ENCODE results near the gene SFMBT2. TPM values are rescaled to one million over a fixed set of nuclear protein-coding genes. Genes with fewer than 3 reads are reported as not detected.

SFMBT2 gene
- total RNA-seq, 1 donor from 2014 or later, result 20.3 TPM

DNA sequence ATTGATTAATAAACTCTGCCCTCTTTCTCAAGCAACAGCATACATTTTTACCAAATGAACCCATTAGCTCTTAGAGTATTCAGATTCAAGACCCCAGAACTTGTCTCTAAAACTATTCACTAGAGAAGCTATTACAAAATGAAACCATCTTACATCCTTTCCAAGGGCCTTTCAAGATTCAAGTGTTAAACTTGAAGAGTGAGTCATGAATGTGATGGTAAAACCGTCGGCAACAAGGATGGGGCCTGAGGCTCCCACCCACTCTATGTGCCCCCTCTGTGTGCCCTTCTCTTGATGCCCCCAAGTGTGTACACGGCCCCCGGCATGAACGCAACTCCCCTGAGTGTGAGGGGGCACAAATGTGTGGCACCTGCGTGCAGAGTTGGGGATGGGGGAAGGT lies 46.4 kb downstream of the SFMBT2 start:
- DNase-seq (ENCODE audit: low spot score), result no peak

- DNase-seq (ENCODE audit: low spot score), result no peak
Measured at GRCh38 chr10:7363700-7364099, 47.1 kb downstream of the SFMBT2 start.

GRCh38 chr10:7362471-7362870 lies 48.4 kb downstream of the SFMBT2 start:
- no peak for DNase-seq (ENCODE audit: low spot score)

DNA sequence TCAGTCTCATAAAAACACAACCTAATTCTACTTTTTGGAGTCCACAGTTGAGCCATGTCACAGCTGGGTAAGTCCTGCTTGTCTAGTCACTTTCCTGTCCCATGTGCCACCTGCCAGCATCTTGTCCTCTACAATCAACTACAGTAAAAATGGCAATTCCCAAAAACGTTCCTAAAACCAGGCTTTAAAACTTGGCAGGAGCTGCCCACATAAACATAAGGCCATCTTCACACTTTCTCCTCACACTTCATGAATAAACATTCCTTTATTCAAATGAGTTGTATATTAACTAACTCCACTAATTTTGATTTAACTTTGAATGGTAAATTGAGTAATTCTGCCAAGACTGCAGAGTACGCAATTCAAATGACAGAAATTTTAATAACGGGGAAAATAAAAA lies 49.5 kb downstream of the SFMBT2 start:
- no peak for DNase-seq (ENCODE audit: low spot score)

DNA sequence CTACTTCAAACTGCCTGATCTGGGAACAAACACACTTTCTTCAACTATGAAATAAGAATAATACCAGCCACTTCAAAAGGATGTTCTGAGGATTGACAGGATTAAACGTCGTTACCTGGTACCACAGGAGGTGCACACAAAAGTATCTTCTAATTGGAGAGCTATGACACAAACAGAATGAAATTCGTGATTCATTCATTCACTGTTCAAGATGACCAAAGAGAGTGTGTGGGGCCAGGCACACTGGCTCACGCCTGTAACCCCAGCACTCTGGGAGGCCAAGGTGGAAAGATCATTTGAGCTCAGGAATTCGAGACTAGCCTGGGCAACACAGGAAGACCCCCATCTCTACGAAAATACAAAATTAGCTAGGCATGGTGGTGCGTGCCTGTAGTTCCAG lies 50.9 kb downstream of the SFMBT2 start:
- DNase-seq (ENCODE audit: low spot score), result no peak

- no peak for DNase-seq (ENCODE audit: low spot score)
Measured at GRCh38 chr10:7359356-7359755, 51.5 kb downstream of the SFMBT2 start.

DNA sequence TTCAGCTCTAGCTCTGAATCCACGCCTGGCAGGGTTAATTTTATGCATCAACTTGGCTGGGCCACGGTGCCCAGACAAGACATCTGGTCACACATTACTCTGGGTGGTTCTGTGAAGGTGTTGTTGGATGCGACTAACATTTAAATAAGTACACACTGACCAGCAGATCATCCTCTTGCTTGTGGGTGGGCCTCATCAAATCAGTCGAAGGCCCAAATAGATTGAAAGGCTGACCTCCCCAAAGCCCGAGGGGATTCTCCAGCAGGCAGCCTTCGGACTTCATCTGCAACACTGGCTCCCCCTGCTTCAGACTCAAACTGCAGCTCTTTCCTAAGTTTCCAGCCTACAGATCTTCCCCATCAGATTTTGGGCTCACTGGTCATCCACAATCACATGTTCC lies 53.6 kb downstream of the SFMBT2 start:
- DNase-seq (ENCODE audit: low spot score), result no peak

- DNase-seq (ENCODE audit: low spot score), result no peak
Measured at GRCh38 chr10:7354330-7355047, 56.3 kb downstream of the SFMBT2 start.

- DNase-seq (ENCODE audit: low spot score), result no peak
Measured at GRCh38 chr10:7351894-7352293, 58.9 kb downstream of the SFMBT2 start.

- DNase-seq (ENCODE audit: low spot score), result no peak
Measured at GRCh38 chr10:7350541-7351195, 60.2 kb downstream of the SFMBT2 start.

DNA sequence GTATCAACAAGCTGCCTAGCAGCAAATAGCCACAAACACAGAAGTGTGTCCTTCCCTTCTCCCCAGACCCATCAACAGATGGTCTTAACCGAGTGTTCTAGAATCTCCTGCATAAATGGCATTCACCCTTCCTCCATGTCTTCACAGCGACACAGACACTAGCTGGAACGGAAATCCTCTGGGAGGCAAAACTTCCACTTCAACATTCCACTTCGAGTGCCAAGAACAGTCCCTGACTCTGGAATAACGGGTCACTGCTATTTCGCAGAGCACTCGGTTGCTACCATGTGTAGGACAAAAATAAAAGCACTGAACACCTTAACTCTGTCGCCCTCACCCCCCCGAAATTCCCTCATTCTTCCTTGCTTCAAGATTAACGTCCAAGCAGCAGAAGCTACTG lies 65.1 kb downstream of the SFMBT2 start:
- no peak for DNase-seq (ENCODE audit: low spot score)

DNA sequence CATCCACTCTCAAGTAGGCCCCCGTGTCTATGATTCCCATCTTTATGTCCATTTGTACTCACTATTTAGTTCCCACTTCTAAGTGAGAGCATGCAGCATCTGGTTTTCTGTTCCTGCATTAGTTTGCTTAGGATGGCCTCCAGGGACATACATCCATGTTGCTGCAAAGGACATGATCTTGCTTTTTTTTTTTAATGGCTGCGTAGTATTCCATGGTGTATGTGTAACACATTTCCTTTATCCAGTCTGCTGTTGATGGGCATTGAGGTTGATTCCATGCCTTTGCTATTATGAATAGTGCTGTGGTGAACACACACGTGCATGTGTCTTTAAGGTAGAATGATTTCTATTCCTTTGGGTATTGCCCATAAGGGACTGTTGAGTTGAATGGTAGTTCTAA lies 67.8 kb downstream of the SFMBT2 start:
- no peak for DNase-seq (ENCODE audit: low spot score)

GRCh38 chr10:7340179-7340874 lies 70.5 kb downstream of the SFMBT2 start:
- DNase-seq (ENCODE audit: low spot score), result no peak

GRCh38 chr10:7339510-7339909 lies 71.3 kb downstream of the SFMBT2 start:
- DNase-seq (ENCODE audit: low spot score), result no peak

GRCh38 chr10:7338469-7338868 lies 72.4 kb downstream of the SFMBT2 start:
- DNase-seq (ENCODE audit: low spot score), result no peak

GRCh38 chr10:7337431-7338171 lies 73.2 kb downstream of the SFMBT2 start:
- no peak for DNase-seq (ENCODE audit: low spot score)

- DNase-seq (ENCODE audit: low spot score), result no peak
Measured at GRCh38 chr10:7335977-7336376, 74.9 kb downstream of the SFMBT2 start.

GRCh38 chr10:7334642-7334964 lies 76.2 kb downstream of the SFMBT2 start:
- DNase-seq (ENCODE audit: low spot score), result no peak

GRCh38 chr10:7333961-7334641 lies 76.7 kb downstream of the SFMBT2 start:
- no peak for DNase-seq (ENCODE audit: low spot score)

- DNase-seq (ENCODE audit: low spot score), result no peak
Measured at GRCh38 chr10:7329219-7329618, 81.6 kb downstream of the SFMBT2 start.

GRCh38 chr10:7327885-7328284 lies 82.9 kb downstream of the SFMBT2 start:
- DNase-seq (ENCODE audit: low spot score), result no peak

GRCh38 chr10:7322623-7323022 lies 88.2 kb downstream of the SFMBT2 start:
- DNase-seq (ENCODE audit: low spot score), result no peak

All from ureter (tissue), 1 donor.